Panc1 (cell line): Measurements from ENCODE around the gene ZNF594. TPM values are rescaled to one million over a fixed set of nuclear protein-coding genes. Genes with fewer than 3 reads are reported as not detected.
"Not testable (repeated sequence)": the region's sequence is repeated elsewhere in the genome, so short reads cannot be mapped to it uniquely, and the experiment has no call there.

Source experiments
- ATAC-seq: fragments of 200-7000 bp; cut with Tn5 transposase; 2 replicates; pipeline ENCODE4 v1.9.1; 2020; ENCODE audit warnings: mild to moderate bottlenecking, moderate library complexity
- BruUV-seq: library from RNA; stranded (reverse); fragments of 400-500 nt; replicated peaks from 2 replicates; lab custom pipeline; 2021; lab: Mats Ljungman, UMichigan
- CTCF ChIA-PET: fragments of 300-600 bp; sonication (Branson Sonifier 250); formaldehyde crosslinking; loops from one replicate; lab custom pipeline; 2022; ENCODE audit warnings: antibody characterized with exemption; lab: Charles Lee
- POLR2A ChIA-PET: fragments of 300-600 bp; sonication (Branson Sonifier 250); formaldehyde crosslinking; loops from one replicate; lab custom pipeline; 2022; ENCODE audit warnings: antibody characterized with exemption; lab: Charles Lee
- DNase-seq: peaks from one replicate; pipeline ENCODE4 v3.0.0-alpha.2; 2010; ENCODE audit warnings: low read depth, low spot score
- H3K27ac ChIP-seq: 2 replicates; pipeline ENCODE4 v1.5.1; 2011; ENCODE audit warnings: mild to moderate bottlenecking, low read length, inconsistent platforms
- H3K27me3 ChIP-seq: fragments of 200-500 bp; sonication (Bioruptor generic); 2 replicates; pipeline ENCODE4 v1.6.0; 2014; ENCODE audit warnings: low read length, inconsistent platforms; ENCODE audit not compliant: control insufficient read depth, insufficient read depth
- H3K36me3 ChIP-seq: fragments of 200-500 bp; sonication (Bioruptor generic); 2 replicates; pipeline ENCODE4 v1.5.1; 2014; ENCODE audit warnings: inconsistent platforms, mild to moderate bottlenecking, low read length, moderate library complexity; ENCODE audit not compliant: control insufficient read depth, insufficient read depth
- H3K4me1 ChIP-seq: 2 replicates; pipeline ENCODE4 v1.5.1; 2011; ENCODE audit warnings: inconsistent platforms, mild to moderate bottlenecking, low read length, moderate library complexity; ENCODE audit not compliant: control insufficient read depth, insufficient read depth
- H3K4me3 ChIP-seq, 2 experiments: 2 replicates each; pipeline ENCODE4 v1.5.1; 2011 to 2012; ENCODE audit warnings: low read depth in 2 of 2, low read length in 2 of 2, mild to moderate bottlenecking in 2 of 2, inconsistent platforms in 1 of 2, moderate library complexity in 1 of 2
- H3K9me3 ChIP-seq: fragments of 200-500 bp; sonication (Bioruptor generic); 2 replicates; pipeline ENCODE4 v1.5.1; 2014; ENCODE audit warnings: low read depth, mild to moderate bottlenecking, inconsistent platforms, low read length, moderate library complexity; ENCODE audit not compliant: control insufficient read depth, insufficient read depth
- POLR2AphosphoS5 ChIP-seq: IDR thresholded peaks from 2 replicates; pipeline ENCODE4 v1.6.1; 2012; ENCODE audit warnings: mild to moderate bottlenecking, low read depth, low read length, moderate library complexity
- SIN3A ChIP-seq: IDR thresholded peaks from 2 replicates; pipeline ENCODE4 v1.6.1; 2012; ENCODE audit warnings: low read depth, mild to moderate bottlenecking, low read length, moderate library complexity, borderline replicate concordance; ENCODE audit not compliant: insufficient read depth
- TCF7L2 ChIP-seq: IDR thresholded peaks from 2 replicates; pipeline ENCODE4 v1.6.1; 2011; ENCODE audit warnings: mild to moderate bottlenecking, low read depth, low read length, inconsistent platforms
- in situ Hi-C: cut with HindIII; loops from 2 replicates; pipeline ENCODE4 v1.10.0; 2016; ENCODE audit warnings: low sequenced_read_pairs, low pct_unique_long_range_greater_than_20kb
- intact Hi-C: fragments of 100-400 bp; cut with micrococcal nuclease; formaldehyde crosslinking; loops from one replicate; pipeline ENCODE4 v1.10.0; 2022; ENCODE audit not compliant: unreplicated experiment
- total RNA-seq: library from RNA; stranded (reverse); gene quantifications from one replicate; pipeline ENCODE4 v1.2.1, GENCODE V29; 2021; ENCODE audit not compliant: unreplicated experiment
- TF ChIP-seq, protein P1 (sequence below), 2 experiments: IDR thresholded peaks; 2 replicates each; pipeline ENCODE4 v1.6.1; 2011 to 2012; ENCODE audit warnings: low read depth in 2 of 2, control low read depth in 1 of 2, low read length in 1 of 2, mild to moderate bottlenecking in 1 of 2, moderate library complexity in 1 of 2; ENCODE audit not compliant: insufficient read depth in 1 of 2
- TF ChIP-seq, protein P2 (sequence below): fragments of 450-650 bp; IDR thresholded peaks from 2 replicates; pipeline ENCODE4 v1.5.1; 2017; ENCODE audit warnings: mild to moderate bottlenecking

Gene ZNF594
- total RNA-seq, 1 experiment from 2014 or later = 5.6 TPM

- ATAC-seq, H3K9me3 ChIP-seq, H3K27me3 ChIP-seq, CTCF ChIA-PET, POLR2A ChIA-PET, in situ Hi-C loops, H3K36me3 ChIP-seq, DNase-seq, intact Hi-C loops, BruUV-seq, H3K4me1 ChIP-seq, H3K27ac ChIP-seq, H3K4me3 ChIP-seq: not testable (repeated sequence)
Observed at GRCh38 chr17:5134571-5134970, 57.1 kb downstream of the ZNF594 start.

DNA sequence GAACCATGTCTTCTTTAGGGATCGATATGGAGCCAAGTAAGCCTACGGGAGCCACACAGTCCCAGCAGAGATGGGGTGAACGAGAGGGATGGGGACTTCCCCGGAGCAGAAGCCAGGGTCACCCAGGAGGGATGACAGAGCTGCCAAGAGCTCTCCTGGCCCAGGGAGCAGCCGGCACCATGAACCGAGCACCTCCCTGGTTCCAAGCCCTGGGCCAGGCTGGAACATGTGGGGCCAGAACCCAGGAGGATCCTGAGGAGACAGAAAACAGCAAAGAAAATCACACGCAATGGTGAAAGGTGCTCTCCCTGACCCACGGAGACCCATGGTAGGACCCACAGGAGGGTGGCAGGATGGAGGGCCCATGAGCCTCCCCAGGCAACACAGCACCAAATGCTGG is 57.7 kb downstream of the ZNF594 start:
- BruUV-seq, ATAC-seq, intact Hi-C loops, H3K4me3 ChIP-seq, in situ Hi-C loops, DNase-seq, H3K9me3 ChIP-seq, H3K27ac ChIP-seq, POLR2A ChIA-PET, H3K27me3 ChIP-seq, CTCF ChIA-PET, H3K4me1 ChIP-seq, H3K36me3 ChIP-seq: not testable (repeated sequence)

DNA sequence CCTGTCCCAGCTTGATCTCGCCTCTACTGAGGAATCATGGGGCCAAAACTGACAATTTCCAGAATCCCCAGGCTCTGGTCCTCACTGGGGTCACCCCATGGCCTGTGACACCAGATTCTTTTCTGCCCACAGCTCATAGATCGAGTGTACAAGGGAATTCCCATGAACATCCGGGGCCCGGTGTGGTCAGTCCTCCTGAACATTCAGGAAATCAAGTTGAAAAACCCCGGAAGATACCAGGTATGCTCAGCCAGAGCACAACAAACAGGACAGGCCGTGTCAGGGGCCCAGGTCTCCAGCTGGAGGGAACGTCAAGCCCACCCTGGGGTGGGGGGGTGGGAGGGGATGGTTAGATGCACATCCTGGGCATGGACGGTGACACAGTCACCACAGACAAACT is 58.4 kb downstream of the ZNF594 start:
- Histone ChIP-seq H3K27me3 (no peaks in the 10 kb centered on the region), H3K4me3 (no peak overlapping the region), H3K27ac (no peak overlapping the region), H3K9me3 (no peaks in the 10 kb centered on the region), H3K36me3 (no peaks in the 10 kb centered on the region), H3K4me1 (no peaks in the 10 kb centered on the region)
- in situ Hi-C loops = no loop called here
- ChIA-PET CTCF (no interaction called here), POLR2A (no interaction called here)
- ATAC-seq (no peak), DNase-seq (no peak)
- TF ChIP-seq, protein P1, sequence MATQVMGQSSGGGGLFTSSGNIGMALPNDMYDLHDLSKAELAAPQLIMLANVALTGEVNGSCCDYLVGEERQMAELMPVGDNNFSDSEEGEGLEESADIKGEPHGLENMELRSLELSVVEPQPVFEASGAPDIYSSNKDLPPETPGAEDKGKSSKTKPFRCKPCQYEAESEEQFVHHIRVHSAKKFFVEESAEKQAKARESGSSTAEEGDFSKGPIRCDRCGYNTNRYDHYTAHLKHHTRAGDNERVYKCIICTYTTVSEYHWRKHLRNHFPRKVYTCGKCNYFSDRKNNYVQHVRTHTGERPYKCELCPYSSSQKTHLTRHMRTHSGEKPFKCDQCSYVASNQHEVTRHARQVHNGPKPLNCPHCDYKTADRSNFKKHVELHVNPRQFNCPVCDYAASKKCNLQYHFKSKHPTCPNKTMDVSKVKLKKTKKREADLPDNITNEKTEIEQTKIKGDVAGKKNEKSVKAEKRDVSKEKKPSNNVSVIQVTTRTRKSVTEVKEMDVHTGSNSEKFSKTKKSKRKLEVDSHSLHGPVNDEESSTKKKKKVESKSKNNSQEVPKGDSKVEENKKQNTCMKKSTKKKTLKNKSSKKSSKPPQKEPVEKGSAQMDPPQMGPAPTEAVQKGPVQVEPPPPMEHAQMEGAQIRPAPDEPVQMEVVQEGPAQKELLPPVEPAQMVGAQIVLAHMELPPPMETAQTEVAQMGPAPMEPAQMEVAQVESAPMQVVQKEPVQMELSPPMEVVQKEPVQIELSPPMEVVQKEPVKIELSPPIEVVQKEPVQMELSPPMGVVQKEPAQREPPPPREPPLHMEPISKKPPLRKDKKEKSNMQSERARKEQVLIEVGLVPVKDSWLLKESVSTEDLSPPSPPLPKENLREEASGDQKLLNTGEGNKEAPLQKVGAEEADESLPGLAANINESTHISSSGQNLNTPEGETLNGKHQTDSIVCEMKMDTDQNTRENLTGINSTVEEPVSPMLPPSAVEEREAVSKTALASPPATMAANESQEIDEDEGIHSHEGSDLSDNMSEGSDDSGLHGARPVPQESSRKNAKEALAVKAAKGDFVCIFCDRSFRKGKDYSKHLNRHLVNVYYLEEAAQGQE (IDR thresholded peaks at IDR 0.05; ENCODE audit: insufficient read depth in 1 of 2, low read depth in 2 of 2, low read length in 1 of 2) = no peak
- TF ChIP-seq, protein P2, sequence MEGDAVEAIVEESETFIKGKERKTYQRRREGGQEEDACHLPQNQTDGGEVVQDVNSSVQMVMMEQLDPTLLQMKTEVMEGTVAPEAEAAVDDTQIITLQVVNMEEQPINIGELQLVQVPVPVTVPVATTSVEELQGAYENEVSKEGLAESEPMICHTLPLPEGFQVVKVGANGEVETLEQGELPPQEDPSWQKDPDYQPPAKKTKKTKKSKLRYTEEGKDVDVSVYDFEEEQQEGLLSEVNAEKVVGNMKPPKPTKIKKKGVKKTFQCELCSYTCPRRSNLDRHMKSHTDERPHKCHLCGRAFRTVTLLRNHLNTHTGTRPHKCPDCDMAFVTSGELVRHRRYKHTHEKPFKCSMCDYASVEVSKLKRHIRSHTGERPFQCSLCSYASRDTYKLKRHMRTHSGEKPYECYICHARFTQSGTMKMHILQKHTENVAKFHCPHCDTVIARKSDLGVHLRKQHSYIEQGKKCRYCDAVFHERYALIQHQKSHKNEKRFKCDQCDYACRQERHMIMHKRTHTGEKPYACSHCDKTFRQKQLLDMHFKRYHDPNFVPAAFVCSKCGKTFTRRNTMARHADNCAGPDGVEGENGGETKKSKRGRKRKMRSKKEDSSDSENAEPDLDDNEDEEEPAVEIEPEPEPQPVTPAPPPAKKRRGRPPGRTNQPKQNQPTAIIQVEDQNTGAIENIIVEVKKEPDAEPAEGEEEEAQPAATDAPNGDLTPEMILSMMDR = no peak
- no peak for TF ChIP-seq POLR2AphosphoS5
- TF ChIP-seq SIN3A = no peak
- TF ChIP-seq TCF7L2 = no peak
- intact Hi-C loops = no loop called here
- BruUV-seq = no TSS peak

- in situ Hi-C loops, H3K4me1 ChIP-seq, DNase-seq, H3K4me3 ChIP-seq, ATAC-seq, CTCF ChIA-PET, BruUV-seq, H3K36me3 ChIP-seq, H3K9me3 ChIP-seq, intact Hi-C loops, H3K27me3 ChIP-seq, POLR2A ChIA-PET, H3K27ac ChIP-seq: not testable (repeated sequence)
Observed at GRCh38 chr17:5132503-5133225, 59.0 kb downstream of the ZNF594 start.

DNA sequence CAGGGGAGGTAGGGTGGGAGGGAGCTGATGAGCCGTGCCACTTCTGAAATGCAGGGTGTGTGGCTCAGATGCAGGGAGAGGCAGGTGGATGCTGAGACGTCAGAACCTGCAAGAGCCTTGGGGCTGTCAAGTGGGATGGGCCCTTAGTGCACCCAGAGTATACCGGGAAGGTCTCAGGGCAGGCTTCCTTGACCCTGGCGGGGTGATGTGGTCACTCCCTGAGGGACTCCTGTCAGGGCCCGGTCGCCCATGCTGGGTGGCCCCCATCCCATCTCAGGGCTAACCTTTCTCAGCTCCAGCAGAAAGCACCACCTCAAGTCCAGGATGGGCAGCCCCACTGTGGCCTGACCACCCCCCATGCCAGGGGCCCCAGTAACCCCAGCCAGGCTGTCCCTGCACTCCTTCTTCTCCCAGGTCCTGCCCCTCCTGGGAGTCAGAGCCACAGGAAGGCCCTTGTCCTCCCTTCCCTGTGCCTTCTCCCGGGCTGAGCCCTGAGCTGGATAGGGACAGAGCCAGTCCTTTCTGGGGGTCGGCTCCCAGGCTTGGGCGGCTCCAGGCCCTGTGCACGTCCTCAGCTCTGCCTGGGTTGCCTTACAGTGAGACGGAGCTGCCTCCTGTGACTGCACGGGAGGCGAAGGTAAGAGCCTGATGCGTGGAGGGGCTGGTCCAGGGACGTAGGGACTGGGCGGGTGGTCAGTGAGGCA is 59.7 kb downstream of the ZNF594 start:
- CTCF ChIA-PET, DNase-seq, H3K4me1 ChIP-seq, ATAC-seq, BruUV-seq, H3K27ac ChIP-seq, H3K9me3 ChIP-seq, POLR2A ChIA-PET, H3K36me3 ChIP-seq, intact Hi-C loops, in situ Hi-C loops, H3K4me3 ChIP-seq, H3K27me3 ChIP-seq: not testable (repeated sequence)
